Measurements from ENCODE around the gene ARPC5L. TPM values are rescaled to one million over a fixed set of nuclear protein-coding genes. Genes with fewer than 3 reads are reported as not detected.

ARPC5L gene
- total and polyA plus RNA-seq, 9 of the 15 experiments (the other 6 are each of a cell fraction or from before 2014, with no cell fraction given), result 25.4 to 113 (median 63.8) TPM

DNA sequence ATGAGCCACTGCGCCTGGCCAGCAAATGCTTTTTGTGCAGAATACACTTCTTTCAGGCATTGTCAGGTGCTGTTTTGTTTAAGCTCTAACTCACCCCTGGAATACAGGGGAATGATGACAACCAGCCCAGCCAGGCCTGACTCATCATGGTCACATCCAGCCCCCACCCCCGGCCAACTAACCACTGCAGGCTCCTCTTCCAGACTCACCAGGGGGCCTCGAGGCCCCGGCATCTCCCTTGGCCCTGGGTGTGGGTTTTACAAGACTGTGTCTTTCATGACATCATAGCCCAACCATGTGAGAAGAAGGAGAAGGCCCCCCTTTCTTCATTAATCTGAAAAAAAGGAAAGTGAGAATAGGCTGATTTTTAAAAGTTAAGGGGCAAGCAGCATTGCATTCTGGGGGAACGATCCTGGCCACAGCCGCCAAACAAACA is 49.5 kb upstream of the ARPC5L start (continued):
- TF ChIP-seq HMBOX1 (IDR thresholded peaks at IDR 0.05), result peak; percentile 85
- TF ChIP-seq, protein P1, sequence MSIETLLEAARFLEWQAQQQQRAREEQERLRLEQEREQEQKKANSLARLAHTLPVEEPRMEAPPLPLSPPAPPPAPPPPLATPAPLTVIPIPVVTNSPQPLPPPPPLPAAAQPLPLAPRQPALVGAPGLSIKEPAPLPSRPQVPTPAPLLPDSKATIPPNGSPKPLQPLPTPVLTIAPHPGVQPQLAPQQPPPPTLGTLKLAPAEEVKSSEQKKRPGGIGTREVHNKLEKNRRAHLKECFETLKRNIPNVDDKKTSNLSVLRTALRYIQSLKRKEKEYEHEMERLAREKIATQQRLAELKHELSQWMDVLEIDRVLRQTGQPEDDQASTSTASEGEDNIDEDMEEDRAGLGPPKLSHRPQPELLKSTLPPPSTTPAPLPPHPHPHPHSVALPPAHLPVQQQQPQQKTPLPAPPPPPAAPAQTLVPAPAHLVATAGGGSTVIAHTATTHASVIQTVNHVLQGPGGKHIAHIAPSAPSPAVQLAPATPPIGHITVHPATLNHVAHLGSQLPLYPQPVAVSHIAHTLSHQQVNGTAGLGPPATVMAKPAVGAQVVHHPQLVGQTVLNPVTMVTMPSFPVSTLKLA (conservative IDR thresholded peaks at IDR 0.05), result 0 out of 4 replicates have a peak, but pooled peaks of 1 of the 2 experiments have one; percentile 10
- TF ChIP-seq XRCC4 (IDR thresholded peaks at IDR 0.05; ENCODE audit: extremely low read depth, insufficient read depth, insufficient read length), result no peak
- TF ChIP-seq CHD1 (IDR thresholded peaks at IDR 0.05; ENCODE audit: low read length), result no peak
- no peak for TF ChIP-seq TARDBP (IDR thresholded peaks at IDR 0.05)
- peak; percentile 76; the same call in 1 of the 2 replicates for TF ChIP-seq ZBTB7A (IDR thresholded peaks at IDR 0.05; ENCODE audit: borderline replicate concordance, control insufficient read depth, low read depth, low read length)
- TF ChIP-seq ZFPM2 (CRISPR knock-in tag; IDR thresholded peaks at IDR 0.05), result no peak
- peak; percentile 50; the same call in 1 of the 2 replicates for TF ChIP-seq CREM (IDR thresholded peaks at IDR 0.05; ENCODE audit: low read depth)
- TF ChIP-seq PTBP1 (IDR thresholded peaks at IDR 0.05; ENCODE audit: low read depth, low read length), result no peak
- TF ChIP-seq CREB1 (IDR thresholded peaks at IDR 0.05), result 0 out of 2 replicates have a peak, but pooled peaks have one; percentile 32
- no peak for TF ChIP-seq CREB1 (CRISPR knock-in tag; IDR thresholded peaks at IDR 0.05)
- TF ChIP-seq ATF3 (IDR thresholded peaks at IDR 0.05), result peak; percentile 91
- no peak for TF ChIP-seq ATF3 (CRISPR knock-in tag; conservative IDR thresholded peaks at IDR 0.05)
- no peak for TF ChIP-seq HEY1 (CRISPR knock-in tag; IDR thresholded peaks at IDR 0.05; ENCODE audit: borderline replicate concordance)
- TF ChIP-seq ZBTB33 (CRISPR knock-in tag; IDR thresholded peaks at IDR 0.05), result 0 out of 2 replicates have a peak, but pooled peaks have one; percentile 13
- TF ChIP-seq EGR1 (conservative IDR thresholded peaks at IDR 0.05), result peak; percentile 31
